HG03354 (cell line): ENCODE results near the gene TSPAN18.

Experiments used
- ATAC-seq: cut with Tn5 transposase; IDR thresholded peaks from one replicate; pipeline ENCODE4 v1.9.1; 2021; ENCODE audit warnings: mild to moderate bottlenecking; ENCODE audit not compliant: unreplicated experiment, poor library complexity, severe bottlenecking

Gene TSPAN18

GRCh38 chr11:44875037-44875436, 148.3 kb downstream of the TSPAN18 start:
- ATAC-seq, result no peak

DNA sequence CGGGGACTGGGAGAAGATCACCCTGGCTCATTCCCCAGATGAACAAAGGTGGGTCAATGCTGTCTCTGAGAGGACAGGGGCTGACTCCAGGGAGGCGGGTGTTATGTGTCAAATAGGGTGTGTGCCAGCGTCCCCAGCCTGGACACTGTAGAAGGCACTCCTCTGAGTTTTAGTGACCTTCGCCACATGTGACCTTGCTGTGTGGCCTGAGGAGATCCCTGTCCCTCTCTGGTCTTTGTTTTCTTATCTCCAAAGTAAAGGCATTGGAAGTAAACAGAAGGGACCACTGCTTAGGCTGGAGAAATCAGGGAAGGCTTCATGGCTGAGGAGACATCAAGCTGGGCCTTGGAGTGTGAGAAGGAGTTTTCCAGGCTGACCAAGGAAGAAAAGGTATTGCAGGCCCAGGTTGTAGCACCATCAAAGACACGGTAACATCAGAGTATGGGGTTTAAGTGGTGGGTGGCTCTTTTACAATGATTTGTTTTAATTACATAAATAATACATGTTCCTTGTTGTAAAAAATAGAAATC, 149.5 kb downstream of the TSPAN18 start:
- no peak for ATAC-seq

- ATAC-seq, result no peak
Measured at GRCh38 chr11:44876906-44877305, 150.1 kb downstream of the TSPAN18 start.

- no peak for ATAC-seq
Measured at GRCh38 chr11:44877571-44878497, 151.1 kb downstream of the TSPAN18 start.

GRCh38 chr11:44878711-44879110, 151.9 kb downstream of the TSPAN18 start:
- no peak for ATAC-seq

GRCh38 chr11:44879432-44879831, 152.7 kb downstream of the TSPAN18 start:
- ATAC-seq, result no peak

DNA sequence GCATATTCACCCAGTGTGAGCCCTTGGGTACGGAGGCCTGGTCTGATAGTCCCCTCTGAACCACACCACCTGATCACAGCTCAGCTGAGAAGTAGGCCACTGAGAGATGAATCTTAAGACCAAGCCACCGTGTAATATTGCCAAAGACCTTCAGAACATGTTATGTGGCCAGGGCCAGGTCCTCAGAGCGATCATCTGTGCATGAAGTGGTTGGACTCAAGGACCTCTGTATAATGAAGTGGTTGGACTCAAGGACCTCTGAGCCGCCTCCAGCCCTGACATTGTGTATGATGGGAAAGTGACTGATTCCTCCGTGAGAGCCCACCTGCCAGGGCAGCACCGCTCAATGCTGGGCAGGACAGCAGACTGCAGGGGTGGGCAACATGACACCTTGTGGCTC, 153.7 kb downstream of the TSPAN18 start:
- no peak for ATAC-seq

- no peak for ATAC-seq
Measured at GRCh38 chr11:44880953-44881352, 154.2 kb downstream of the TSPAN18 start.

DNA sequence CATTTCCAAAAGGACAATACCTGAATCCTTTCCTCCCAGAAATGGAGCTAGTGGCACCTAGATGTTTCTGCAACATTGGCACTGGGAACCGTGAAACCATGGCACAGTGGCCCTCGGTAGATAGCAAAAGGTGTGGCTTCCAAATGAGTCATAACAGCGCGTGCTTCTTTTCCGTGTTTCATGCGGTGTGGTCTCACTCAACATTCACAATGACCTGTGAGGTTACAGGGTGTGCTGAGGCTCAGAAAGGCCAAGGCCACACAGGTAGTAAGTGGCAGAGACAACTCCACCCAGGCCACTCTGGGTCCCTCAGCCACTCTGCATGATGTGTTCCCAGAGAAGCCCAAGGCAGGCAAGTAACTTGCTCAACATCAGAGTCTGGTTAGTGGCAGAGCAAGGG, 156.5 kb downstream of the TSPAN18 start:
- no peak for ATAC-seq

- ATAC-seq, result no peak
Measured at GRCh38 chr11:44884056-44884455, 157.3 kb downstream of the TSPAN18 start.

DNA sequence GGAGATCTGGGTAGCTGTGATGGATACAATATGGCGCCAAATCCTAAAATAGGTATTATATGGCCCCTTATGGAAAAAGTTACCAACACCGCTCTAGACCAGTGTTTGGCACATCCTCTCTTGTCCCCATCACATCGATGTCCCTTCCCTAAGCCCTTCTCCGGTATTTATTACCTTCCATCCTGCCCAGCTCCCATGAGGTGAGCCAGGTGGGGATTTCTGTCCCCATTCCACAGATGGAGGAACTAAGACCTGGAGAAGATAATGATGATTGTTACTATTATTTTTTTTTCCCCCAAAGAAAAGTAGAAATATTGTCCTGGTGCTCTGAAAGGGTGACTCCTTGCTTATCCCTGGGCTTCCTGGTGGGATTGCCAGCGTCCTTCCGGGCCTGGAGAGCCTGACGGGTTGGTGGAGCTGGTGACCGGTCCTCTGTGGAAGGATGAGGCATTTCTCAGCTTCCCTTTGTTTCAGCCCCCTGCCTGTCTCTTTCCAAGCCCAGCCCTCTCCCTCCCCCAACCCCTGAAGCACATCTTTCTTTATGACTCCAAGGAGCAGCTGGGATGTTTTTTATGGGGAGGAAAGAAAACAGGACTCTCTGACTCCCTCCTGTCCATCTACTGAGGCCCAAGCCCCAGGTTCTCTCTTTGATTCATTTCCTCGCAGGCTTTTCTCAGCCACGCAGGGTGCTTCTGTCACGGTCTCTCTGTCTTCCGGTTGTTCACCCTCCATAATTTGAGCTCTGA, 158.5 kb downstream of the TSPAN18 start:
- no peak for ATAC-seq

- no peak for ATAC-seq
Measured at GRCh38 chr11:44885919-44886789, 159.4 kb downstream of the TSPAN18 start.

DNA sequence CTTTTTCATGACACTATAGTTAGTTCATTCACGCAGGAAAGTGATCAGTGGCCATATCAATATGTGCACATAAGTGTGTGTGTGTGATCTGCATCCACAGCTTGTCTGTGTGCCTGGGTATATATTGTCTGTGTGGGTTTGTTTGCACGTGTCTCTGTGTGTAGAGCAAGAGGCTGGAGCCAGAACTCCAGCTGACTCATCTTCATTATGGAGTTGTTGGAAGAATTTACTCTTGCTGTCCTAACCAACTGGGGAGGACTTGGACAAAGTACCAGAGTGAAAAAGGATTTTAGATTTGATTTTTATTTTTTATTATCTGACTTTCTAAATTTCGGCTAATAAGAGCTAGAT, 160.0 kb downstream of the TSPAN18 start:
- ATAC-seq, result no peak

- no peak for ATAC-seq
Measured at GRCh38 chr11:44887636-44888035, 160.9 kb downstream of the TSPAN18 start.

DNA sequence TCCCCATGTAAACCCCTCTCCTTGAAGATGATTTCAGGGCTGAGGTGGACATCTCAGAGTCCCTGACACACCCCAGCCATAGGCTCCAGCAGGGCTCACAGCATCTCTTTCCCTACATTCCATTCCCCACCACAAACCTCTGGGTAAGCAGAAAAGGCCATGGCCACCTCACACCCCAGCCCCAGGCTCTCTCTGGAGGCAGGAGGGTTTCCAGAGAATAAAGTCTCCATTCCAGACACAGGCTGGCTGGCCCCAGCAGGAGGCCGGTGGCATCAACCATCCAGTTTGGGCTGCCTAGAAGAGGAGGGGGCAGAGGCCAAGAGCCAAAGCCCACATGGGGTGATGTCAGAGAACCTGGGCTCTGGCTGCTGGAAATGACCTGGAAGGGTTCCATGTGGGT, 162.5 kb downstream of the TSPAN18 start:
- no peak for ATAC-seq

DNA sequence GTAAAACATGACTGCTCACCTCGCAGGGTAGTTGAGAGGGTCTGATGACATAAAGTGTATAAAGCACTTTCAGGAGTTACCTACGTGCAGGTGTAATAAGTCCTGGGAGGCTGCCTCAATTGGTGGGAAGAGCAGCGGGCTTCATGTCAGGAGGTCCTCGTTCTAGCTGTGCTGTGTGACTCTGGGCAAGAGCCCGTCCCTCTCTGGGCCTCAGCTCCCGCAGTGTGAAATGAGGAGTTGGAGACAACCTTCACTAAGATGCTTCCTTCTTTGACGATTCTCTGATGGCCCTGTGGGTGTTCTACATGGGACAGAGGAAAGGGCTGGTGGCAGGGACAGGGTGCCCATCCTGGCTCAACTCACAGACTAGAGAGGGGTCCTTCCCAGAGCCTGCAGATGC, 166.1 kb downstream of the TSPAN18 start:
- no peak for ATAC-seq

- no peak for ATAC-seq
Measured at GRCh38 chr11:44893308-44893822, 166.6 kb downstream of the TSPAN18 start.

GRCh38 chr11:44893846-44894617, 167.3 kb downstream of the TSPAN18 start:
- no peak for ATAC-seq

DNA sequence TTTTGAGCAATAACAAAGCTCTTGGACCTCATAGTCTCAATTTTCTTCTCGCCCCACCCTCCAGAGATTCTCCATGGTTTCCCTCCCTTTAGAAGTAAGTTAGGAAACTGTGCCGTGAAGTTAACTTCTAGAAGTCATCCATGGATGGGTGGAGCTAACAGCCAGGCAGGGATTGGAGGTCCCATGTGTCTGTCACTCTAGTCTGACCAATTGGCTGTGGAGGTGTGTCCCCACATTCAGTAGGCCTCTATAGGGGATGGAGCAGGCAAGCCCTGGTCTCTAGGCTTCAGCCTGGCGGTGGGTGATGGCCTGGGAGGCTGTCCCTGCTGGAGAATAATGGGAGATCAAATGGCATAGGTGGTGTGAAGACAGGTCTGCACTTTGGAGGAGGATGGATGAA, 173.2 kb downstream of the TSPAN18 start:
- no peak for ATAC-seq
